Measurements from ENCODE around the gene NT5M.
"Not testable (repeated sequence)": the region's sequence is repeated elsewhere in the genome, so short reads cannot be mapped to it uniquely, and the experiment has no call there.

The NT5M gene

DNA sequence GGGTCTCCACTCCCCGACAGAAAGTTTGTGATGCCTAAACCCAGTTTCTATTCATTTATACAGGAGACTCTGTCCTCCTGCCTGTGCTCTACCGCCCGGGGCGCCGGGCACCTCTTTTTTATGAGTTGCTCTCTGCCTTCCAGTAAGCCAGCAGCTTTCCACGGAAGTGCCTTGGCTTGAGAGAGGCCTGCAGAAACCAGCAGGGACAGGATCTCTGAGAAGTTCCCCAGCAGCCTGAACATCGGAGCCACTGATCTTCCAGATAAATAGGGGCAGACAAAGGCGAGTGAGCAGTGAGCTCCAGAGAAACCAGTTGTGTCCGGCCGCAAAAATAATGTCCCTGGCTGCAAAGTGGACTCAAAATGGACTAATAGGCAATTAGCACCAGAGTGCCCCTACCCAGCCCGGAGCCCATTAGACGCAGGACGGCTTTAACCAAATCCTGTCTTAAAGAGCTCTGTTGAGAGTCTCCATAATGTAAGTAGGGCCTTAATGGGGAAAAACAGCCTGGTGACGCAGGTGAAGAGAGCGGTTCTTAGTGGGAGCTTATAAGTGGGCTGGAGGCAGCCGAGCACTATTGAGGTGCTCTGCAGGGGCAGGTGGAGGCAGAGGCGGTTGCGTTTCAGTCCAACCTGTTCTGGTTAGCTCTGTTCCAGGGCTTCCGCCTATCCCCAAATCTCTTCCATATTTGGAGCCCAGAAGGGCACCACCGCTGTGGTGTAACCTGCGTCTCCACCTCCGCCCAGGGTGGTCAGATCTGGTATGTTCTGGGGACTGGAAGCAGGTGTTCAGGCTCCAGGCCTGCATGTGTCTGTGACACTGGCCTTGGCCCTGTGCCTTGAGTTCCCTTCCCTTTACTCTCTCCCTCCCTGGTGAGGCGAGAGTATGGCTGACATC is 74.1 kb downstream of the NT5M start:
- Histone ChIP-seq H3K4me3 (no peak overlapping the region), H3K36me3 (ENCODE audit: insufficient read depth, low read length) (no peaks in the 10 kb centered on the region), H3K27ac (no peak overlapping the region), H3K9me3 (ENCODE audit: low read depth, low read length) (no peaks in the 10 kb centered on the region), H3K9ac (ENCODE audit: insufficient read length) (no peak overlapping the region)
- no peak for DNase-seq (ENCODE audit: low read depth, low spot score)
- TF ChIP-seq EZH2 (IDR thresholded peaks at IDR 0.05) (no peak), POLR2AphosphoS5 (IDR thresholded peaks at IDR 0.05; ENCODE audit: borderline replicate concordance, low read depth, low read length) (no peak), FOXP2 (optimal IDR thresholded peaks at IDR 0.05; ENCODE audit: control extremely low read depth, extremely low read length, insufficient read depth) (no peak)

GRCh38 chr17:17379197-17379991 is 76.2 kb downstream of the NT5M start:
- Histone ChIP-seq H3K4me3 (no peak overlapping the region), H3K36me3 (ENCODE audit: insufficient read depth, low read length) (no peaks in the 10 kb centered on the region), H3K9ac (ENCODE audit: insufficient read length) (no peak overlapping the region), H3K27ac (no peak overlapping the region), H3K9me3 (ENCODE audit: low read depth, low read length) (no peaks in the 10 kb centered on the region)
- TF ChIP-seq POLR2AphosphoS5 (IDR thresholded peaks at IDR 0.05; ENCODE audit: borderline replicate concordance, low read depth, low read length) (no peak), FOXP2 (optimal IDR thresholded peaks at IDR 0.05; ENCODE audit: control extremely low read depth, extremely low read length, insufficient read depth) (no peak), EZH2 (IDR thresholded peaks at IDR 0.05) (no peak)
- DNase-seq (ENCODE audit: low read depth, low spot score) = no peak

DNA sequence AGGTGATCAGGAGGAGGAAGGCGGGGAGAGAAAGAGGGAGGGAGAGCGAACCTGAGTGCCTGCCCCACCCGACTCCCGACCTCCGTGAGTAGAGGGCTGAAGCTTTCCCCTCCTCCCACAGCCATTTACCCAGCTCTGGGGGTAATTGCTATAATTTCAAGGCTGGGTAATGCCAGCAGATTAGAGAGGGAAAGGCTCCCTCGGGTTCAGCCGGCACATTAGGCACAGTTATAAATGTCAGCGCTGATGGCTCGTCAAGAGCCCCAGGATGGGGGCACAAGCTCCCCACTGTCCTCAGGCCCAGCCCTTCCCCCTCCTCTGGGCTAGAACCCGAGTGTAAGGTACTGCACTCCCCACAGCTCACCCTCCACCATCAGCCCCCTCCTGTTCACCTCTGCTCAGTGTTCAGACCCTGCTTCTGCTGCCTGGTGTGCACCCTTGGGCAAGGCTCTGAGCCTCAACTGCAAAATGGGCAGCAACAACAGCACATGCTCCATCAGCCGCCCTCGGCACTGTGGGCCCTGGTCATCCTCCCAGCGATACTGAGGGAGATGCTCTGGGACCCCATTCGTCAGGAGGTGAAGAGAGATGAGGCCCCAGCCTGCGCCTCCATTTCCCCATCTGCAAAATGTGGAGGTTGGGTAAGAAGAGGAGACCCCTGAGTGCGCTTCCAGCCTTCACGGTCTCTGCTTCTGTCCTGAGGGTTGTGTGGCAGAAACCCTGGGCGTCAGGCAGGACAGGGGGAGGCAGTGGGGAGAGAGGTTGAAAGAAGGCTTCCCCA is 77.2 kb downstream of the NT5M start:
- Histone ChIP-seq H3K9me3 (ENCODE audit: low read depth, low read length) (no peaks in the 10 kb centered on the region), H3K27ac (no peak overlapping the region), H3K9ac (ENCODE audit: insufficient read length) (no peak overlapping the region), H3K4me3 (no peak overlapping the region), H3K36me3 (ENCODE audit: insufficient read depth, low read length) (no peaks in the 10 kb centered on the region)
- TF ChIP-seq POLR2AphosphoS5 (IDR thresholded peaks at IDR 0.05; ENCODE audit: borderline replicate concordance, low read depth, low read length) = no peak
- TF ChIP-seq EZH2 (IDR thresholded peaks at IDR 0.05) = no peak
- TF ChIP-seq FOXP2 (optimal IDR thresholded peaks at IDR 0.05; ENCODE audit: control extremely low read depth, extremely low read length, insufficient read depth) = no peak
- no peak for DNase-seq (ENCODE audit: low read depth, low spot score)

DNA sequence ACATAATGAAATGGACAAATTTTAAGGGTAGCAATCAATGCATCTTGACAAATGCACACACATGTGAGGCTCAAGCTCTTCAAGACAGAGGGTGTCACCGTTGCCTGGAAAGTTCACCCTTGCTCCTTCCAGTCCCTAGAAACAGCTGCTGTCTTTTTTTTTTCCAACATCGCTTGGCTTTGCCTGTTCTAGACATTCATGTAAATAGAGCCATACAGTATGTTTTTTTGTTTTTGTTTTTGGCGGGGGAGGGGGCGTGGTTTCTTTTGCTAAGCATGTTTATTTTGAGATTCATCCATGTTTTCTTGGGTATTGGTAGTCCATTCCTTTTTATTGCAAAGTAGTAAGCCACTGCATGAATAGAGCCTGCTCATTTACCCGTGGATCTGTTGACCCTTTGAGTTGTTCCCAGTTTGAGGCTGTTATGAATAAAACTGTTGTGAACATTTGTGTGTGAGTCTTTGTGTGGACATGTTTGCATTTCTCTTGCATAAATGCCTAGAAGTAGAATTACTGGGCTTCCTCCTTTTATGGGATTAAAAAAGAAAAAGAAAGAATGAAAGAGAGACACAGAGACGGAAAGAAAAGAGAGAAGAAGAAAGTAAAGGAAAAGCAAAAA is 78.4 kb downstream of the NT5M start:
- TF ChIP-seq EZH2 (IDR thresholded peaks at IDR 0.05) (no peak), POLR2AphosphoS5 (IDR thresholded peaks at IDR 0.05; ENCODE audit: borderline replicate concordance, low read depth, low read length) (no peak), FOXP2 (optimal IDR thresholded peaks at IDR 0.05; ENCODE audit: control extremely low read depth, extremely low read length, insufficient read depth) (no peak)

DNA sequence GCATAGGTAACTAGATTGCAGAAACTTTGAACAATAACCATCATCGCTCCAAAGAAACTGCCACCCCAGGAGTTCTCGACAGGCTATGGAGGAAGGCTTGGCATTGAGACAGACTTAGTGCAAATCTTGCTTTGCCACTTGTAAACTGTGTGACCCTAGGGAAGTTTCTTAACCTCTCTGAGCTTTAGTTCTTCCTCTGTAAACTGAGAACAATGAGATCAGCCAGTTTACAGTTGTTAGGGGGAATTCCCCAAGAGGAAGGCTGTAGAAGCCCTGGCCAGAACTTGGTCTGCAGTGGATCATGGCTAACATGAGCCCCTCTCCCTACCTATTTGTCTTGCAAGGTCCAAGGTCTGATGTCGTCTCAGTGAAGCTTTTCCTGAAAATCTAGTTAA is 78.9 kb downstream of the NT5M start:
- Histone ChIP-seq H3K4me3 (no peak overlapping the region), H3K9ac (ENCODE audit: insufficient read length) (no peak overlapping the region), H3K9me3 (ENCODE audit: low read depth, low read length) (no peaks in the 10 kb centered on the region), H3K36me3 (ENCODE audit: insufficient read depth, low read length) (no peaks in the 10 kb centered on the region), H3K27ac (no peak overlapping the region)
- no peak for DNase-seq (ENCODE audit: low read depth, low spot score)
- TF ChIP-seq EZH2 (IDR thresholded peaks at IDR 0.05) (no peak), FOXP2 (optimal IDR thresholded peaks at IDR 0.05; ENCODE audit: control extremely low read depth, extremely low read length, insufficient read depth) (no peak), POLR2AphosphoS5 (IDR thresholded peaks at IDR 0.05; ENCODE audit: borderline replicate concordance, low read depth, low read length) (no peak)

More for the DNA sequence above, 78.4 kb downstream of the NT5M start:
- Histone ChIP-seq H3K9ac (ENCODE audit: insufficient read length) (no peak overlapping the region), H3K4me3 (no peak overlapping the region), H3K9me3 (ENCODE audit: low read depth, low read length) (no peaks in the 10 kb centered on the region), H3K27ac (no peak overlapping the region), H3K36me3 (ENCODE audit: insufficient read depth, low read length) (no peaks in the 10 kb centered on the region)
- no peak for DNase-seq (ENCODE audit: low read depth, low spot score)

- Histone ChIP-seq H3K9ac (ENCODE audit: insufficient read length) (no peak overlapping the region), H3K27ac (no peak overlapping the region), H3K9me3 (ENCODE audit: low read depth, low read length) (no peaks in the 10 kb centered on the region), H3K4me3 (no peak overlapping the region), H3K36me3 (ENCODE audit: insufficient read depth, low read length) (no peaks in the 10 kb centered on the region)
- DNase-seq (ENCODE audit: low read depth, low spot score) = no peak
- TF ChIP-seq FOXP2 (optimal IDR thresholded peaks at IDR 0.05; ENCODE audit: control extremely low read depth, extremely low read length, insufficient read depth) (no peak), POLR2AphosphoS5 (IDR thresholded peaks at IDR 0.05; ENCODE audit: borderline replicate concordance, low read depth, low read length) (no peak)
Observed at GRCh38 chr17:17382971-17383370, 79.8 kb downstream of the NT5M start.

DNA sequence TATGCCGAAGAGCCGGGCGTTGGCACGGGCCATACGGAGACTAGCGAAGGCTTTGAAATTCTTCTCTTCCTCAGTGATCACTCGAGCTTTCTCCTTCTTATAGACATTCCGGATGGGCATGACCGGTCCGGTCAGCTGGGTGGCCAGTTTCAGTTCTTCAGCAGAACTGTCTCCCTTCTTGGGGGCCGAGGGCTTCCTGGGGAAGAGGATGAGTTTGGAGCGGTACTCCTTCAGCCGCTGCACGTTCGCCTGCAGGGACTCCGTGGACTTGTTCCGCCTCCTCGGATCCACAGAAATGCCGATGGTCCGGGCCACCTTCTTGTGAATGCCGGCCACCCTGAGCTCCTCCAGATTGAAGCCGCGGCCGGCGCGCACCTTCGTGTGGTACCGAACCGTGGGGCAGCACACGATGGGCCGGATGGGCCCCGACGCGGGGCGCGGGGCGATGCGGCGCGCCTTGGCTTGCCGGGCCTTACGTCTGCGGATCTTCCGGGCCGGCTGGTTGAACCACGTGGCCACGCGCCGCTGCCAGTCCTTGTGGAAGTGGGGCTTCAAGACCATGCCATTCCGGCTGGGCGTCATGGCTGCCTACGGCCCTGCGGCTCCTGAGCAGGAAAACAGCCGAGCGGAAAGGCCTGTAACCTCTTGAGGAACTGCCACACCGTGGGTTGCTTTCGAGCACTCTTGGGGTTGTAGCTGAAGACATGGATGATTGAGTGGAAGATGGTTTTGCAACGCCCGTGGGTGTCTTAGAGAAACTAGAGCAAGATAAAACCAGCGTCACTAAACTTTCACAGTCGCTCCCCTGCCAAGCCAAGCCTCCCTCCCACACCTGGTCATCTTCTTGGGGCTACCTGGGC is 80.5 kb downstream of the NT5M start:
- not testable (repeated sequence) for H3K36me3 ChIP-seq (ENCODE audit: insufficient read depth, low read length); H3K4me3 ChIP-seq; H3K27ac ChIP-seq; DNase-seq (ENCODE audit: low read depth, low spot score); H3K9ac ChIP-seq (ENCODE audit: insufficient read length); H3K9me3 ChIP-seq (ENCODE audit: low read depth, low read length)
